Uterus (tissue), 2 donors: ENCODE measurements around the gene C9orf50.

Experiments
- CTCF ChIP-seq, 4 experiments: fragments of 200-600 bp in 2 of 4; fragments of 450-650 bp in 2 of 4; sonication (generic) in 2 of 4; IDR thresholded peaks; one replicate each; pipeline ENCODE4 v1.5.1; 2016 to 2019; ENCODE audit warnings: antibody characterized with exemption in 4 of 4, mild to moderate bottlenecking in 2 of 4, moderate library complexity in 1 of 4
- POLR2A ChIP-seq, 2 donors: fragments of 450-650 bp; IDR thresholded peaks; one replicate each; pipeline ENCODE4 v1.6.1; 2016; ENCODE audit warnings: antibody characterized with exemption in 2 of 2, mild to moderate bottlenecking in 1 of 2, moderate library complexity in 1 of 2

GRCh38 chr9:129601082-129601674 is 19.7 kb downstream of the C9orf50 start:
- TF ChIP-seq POLR2A (IDR thresholded peaks at IDR 0.05) (no peak), CTCF (IDR thresholded peaks at IDR 0.05) (no peak)
